CD4-positive, alpha-beta T cell treated with Interferon alpha-2 for 1 hour (primary cell): ENCODE results near the gene MCTP1.

Experiments used
- DNase-seq, 2 donors: peaks; one replicate each; pipeline ENCODE4 v3.0.0-alpha.2; 2020 to 2022

Gene MCTP1

GRCh38 chr5:95070453-95070852 is 214.4 kb downstream of the MCTP1 start:
- DNase-seq: no peak

DNA sequence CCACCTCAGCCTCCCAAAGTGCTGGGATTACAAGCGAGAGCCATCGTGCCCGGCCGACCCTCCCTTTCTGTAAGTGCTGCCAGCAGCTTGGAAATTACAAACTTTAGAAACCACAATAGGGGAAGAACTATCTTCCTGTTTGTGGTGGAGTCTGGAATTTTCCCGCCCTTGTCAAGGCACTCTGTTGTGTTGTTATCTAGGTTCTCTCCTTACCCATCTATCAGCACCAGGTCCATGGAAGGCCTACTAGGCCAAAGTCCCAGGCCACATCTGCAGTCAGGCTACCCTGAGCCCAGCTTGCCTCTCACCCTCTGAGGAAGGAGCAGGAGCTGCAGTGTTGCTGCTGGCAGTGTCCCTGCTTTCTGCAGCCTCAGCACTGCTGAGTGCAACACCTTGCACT is 214.9 kb downstream of the MCTP1 start:
- DNase-seq: no peak

GRCh38 chr5:95069021-95069420 is 215.9 kb downstream of the MCTP1 start:
- DNase-seq: no peak

- DNase-seq: no peak
These were observed 216.5 kb downstream of the MCTP1 start for GRCh38 chr5:95068289-95068910.

- no peak for DNase-seq
These were observed 218.8 kb downstream of the MCTP1 start for GRCh38 chr5:95066048-95066447.

DNA sequence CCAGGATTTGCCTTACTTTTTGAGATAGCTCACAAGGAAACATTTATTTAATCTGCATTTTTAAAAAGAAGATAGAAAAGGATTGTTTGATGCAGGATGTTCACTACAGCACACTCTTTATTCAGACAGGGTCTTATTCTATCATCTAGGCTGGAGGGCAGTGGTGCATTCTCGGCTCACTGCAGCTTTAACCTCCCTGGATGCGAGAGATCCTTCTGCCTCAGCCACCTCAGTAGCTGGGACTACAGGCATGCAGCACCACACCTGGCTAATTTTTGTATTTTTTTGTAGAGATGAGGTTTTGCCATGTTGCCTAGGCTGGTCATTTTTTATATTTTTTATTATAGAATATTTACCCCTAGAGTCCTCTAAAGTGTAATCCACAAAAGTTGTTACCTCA is 221.4 kb downstream of the MCTP1 start:
- DNase-seq: no peak

DNA sequence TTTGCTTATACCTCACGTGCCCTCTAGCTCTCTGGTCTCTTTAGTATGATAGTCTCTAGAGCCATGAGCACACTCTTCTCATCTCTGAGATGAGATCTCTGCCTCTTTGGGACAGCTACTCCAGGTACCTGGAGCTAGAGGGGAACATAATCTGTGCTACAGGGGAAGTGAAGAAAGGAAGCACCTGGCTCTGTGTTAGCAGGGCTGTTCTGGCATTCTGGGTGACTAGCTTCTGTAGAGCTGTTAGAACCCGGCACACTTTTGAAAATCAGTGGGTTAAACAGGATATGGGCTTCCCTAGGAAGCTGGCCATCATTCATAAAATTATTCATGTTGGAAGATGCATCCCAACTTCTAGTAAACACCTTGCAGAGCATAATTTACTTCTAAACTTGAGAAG is 224.8 kb downstream of the MCTP1 start:
- DNase-seq: no peak

- no peak for DNase-seq
These were observed 225.3 kb downstream of the MCTP1 start for GRCh38 chr5:95059636-95060035.

GRCh38 chr5:95057615-95058014 is 227.3 kb downstream of the MCTP1 start:
- DNase-seq: no peak

DNA sequence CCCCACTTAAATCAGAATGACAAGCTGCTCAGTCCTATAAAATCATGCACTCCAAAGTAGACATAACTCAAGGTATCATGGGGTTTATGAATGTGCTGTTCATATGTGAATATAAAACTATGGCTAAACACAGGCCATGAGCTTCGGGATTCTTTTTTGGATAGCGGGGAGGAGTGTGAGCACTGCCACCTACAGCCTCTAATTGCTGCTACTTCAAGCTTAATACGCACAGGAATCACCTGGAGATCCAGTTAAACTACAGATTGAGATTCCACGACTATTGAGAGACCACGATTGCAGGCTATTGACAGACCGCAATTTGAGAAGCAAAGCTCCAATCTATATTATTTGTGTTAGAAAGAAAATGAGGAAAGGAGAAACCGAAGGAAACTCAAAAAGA is 231.6 kb downstream of the MCTP1 start:
- DNase-seq: no peak

DNA sequence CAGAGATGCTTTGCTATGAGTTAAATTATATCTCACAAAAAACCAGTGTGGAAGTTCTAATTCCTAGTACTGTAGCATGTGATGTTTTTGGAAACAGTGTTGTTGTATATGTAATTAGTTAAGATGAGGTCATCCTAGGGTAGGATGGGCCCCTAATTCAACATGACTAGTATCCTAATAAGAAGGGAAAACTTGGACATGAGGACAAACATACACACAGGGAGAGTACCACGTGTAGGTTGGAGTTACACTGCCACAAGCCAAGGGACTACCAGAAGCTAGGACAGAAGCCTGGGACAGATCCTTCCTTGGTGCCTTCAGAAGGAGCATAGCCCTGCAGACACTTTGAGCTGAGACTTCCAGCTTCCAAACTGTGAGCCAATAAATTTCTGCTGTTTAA is 234.2 kb downstream of the MCTP1 start:
- no peak for DNase-seq

GRCh38 chr5:95048628-95049027 is 236.3 kb downstream of the MCTP1 start:
- DNase-seq: no peak

DNA sequence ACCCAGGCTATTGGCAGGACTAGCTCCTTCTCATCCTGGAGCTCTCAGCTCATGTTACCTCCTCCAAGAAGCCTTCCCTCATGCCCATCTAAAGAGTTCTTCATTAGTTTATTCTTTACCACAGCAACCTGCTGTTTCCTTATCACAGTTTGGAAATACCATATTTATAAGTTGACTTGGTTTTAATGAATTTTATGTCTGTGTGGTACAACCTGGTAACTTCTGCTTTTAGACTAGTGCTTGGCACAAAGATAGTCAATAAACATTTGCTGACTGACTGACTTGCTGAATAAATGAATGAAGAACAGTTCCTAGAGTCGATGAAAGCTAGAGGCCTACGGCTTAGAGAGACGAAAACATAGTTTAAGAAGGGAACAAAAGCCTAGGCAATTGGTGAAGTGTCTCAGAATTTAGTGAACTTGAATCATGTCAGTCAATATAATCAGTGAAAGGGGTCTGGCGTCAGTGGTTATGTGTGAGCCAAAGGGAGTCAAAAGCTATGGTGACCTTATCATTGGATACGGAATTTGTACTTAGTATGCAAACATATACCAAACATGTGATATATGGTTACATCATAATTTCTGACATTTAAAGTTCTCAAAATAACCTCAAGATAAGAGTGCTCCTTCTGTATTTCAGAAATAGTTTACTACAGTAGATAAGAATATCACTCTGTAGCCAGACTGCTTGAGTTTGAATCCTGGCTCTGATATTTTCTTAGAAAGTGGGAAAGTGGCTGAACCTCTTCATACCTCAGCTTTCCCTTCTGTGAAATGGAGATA is 239.5 kb downstream of the MCTP1 start:
- no peak for DNase-seq

DNA sequence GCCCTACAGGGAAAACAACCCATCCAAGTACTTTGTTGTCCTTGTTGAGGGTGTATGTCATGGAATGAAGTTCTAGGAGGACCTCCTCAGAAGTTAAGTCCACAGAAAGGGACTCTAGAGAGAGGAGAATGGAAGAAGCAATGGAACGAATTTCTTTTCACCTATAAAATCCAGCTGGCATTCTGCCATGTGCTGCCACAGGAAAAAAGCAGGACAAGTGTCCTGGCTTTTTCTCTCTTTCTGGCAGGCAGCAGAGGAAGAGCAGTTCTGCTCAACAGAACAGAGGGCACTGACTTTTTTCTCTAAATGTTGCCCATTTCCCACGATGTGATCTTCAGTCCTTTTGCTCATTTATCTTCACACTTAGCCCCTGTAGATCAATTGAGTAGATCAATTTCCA is 240.8 kb downstream of the MCTP1 start:
- DNase-seq: no peak

- DNase-seq: no peak
These were observed 241.2 kb downstream of the MCTP1 start for GRCh38 chr5:95043648-95044047.

- DNase-seq: no peak
These were observed 241.7 kb downstream of the MCTP1 start for GRCh38 chr5:95043234-95043633.

- no peak for DNase-seq
These were observed 242.9 kb downstream of the MCTP1 start for GRCh38 chr5:95042037-95042436.

DNA sequence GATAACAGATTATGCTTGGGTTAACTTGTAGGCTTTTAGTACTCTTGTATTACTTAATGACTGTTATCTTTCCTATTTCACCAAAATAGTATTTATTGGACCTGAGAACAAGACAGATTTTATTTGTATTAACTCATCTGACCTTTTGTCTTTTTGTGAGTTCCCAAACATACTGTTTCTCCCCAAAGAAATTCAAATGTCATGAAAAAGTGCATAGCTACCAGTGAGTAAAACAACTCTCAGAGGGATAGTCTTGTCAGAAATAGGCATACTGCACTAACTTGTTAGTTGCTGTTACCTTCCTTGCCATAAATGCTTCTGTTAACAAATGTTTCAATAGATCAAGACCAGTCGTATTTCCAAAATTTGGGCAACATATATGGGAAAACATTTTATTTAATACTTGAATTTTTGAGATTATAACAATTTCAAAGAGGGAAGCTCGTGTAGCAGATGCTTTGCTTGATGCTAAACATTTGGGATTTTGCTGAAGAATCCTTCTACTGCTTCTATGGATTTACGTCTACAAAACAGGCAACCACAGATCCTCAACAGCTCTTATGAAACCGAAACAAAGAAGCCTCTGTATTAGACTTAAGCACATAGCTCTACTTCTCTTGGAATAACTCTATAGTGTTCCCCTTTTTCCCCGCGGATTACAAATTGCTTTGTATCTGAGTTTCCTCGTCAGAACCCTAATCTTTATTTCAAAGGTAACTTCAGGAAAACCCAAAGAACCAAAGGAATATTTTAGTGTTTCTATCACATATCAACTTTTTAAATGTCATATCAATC is 248.8 kb downstream of the MCTP1 start:
- no peak for DNase-seq

DNA sequence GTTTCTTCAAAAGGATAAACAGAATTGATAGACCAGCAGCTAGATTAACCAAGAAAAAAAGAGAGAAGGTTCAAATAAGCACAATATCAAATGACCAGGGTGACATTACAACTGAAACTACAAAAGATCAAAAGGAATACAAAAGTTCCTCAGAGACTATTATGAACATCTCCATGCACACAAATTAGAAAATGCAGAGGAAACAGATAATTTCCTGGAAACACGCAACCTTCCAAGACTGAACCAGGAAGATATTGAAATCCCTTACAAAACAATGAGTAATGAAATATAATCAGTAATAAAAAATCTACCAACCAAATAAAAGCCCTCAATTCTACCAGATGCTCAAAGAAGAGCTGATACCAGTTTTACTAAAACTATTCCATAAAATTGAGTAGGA is 252.1 kb downstream of the MCTP1 start:
- DNase-seq: no peak

DNA sequence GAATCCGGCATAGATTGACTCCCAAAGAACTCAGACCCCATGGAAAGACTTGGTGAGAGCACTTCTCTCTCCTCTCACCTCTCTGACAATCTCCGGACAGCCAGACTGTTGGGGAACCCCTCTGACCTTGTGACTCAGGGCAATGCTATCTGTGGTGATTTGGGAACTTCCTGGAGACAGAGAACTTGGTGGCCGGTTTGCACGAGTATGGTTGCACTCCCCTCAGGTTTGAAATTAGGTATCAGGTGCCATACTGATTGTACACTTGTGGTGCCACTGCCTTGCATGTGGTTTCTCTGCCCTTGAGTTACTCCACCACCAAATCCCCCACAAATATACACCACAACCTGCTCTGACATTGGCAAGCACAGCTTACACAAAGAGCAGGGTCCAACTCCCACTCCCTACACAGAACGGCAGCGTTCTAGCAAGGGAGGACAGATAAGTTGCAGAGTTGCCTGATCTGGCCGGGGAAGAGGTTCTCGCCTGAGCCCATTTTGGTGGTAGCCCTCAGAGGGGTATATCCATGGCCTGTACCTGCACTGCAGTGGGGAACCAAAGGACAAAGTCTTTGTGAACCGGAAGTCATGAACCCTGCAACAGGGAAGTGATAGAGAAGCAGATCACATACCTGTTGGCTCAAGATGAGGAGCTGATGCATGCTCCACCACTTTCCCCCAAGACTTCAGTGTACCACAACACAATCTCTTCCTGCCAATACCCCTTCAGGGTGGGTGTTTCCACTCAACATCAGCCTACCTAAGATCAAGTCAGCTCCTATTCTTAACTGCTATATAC is 255.1 kb downstream of the MCTP1 start:
- no peak for DNase-seq

DNA sequence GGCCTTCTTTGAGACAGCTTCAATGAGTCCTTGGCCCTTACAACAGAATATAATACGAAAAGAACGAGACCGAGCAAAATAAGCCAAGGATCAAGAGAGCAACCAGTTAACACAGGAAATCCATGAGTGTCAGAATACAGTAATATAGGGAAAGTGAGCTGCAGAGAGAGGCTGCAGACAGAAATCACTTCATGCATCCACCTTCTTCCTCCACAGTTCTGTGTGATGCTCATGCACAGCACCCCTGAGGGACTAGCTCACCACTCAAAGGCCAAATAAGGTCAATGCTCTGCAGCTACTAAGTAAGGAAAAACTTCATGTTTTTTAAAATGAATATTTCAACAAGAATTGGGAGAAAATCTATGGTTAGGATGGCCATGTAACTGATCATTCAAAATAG is 257.1 kb downstream of the MCTP1 start:
- DNase-seq: no peak

- no peak for DNase-seq
These were observed 257.7 kb downstream of the MCTP1 start for GRCh38 chr5:95027151-95027721.

- DNase-seq: no peak
These were observed 258.2 kb downstream of the MCTP1 start for GRCh38 chr5:95026718-95027117.
